Stomach (tissue), 9 donors: Measurements from ENCODE around the gene ANKRD65. TPM values are rescaled to one million over a fixed set of nuclear protein-coding genes. Genes with fewer than 3 reads are reported as not detected.

Experiments
- DNase-seq, 2 donors: peaks; one replicate each; pipeline versions ENCODE4 v3.0.0 to v3.0.0-alpha.2; 2013 to 2019
- H3K27ac ChIP-seq, 5 donors: fragments of 200-600 bp in 4 of 5; sonication (generic) in 4 of 5; one replicate each; pipeline ENCODE4 v1.5.1; 2013 to 2019; ENCODE audit warnings: mild to moderate bottlenecking in 1 of 5, moderate library complexity in 1 of 5
- H3K27me3 ChIP-seq, 3 donors: fragments of 200-600 bp; sonication (generic); one replicate each; pipeline ENCODE4 v1.5.1; 2017 to 2019; ENCODE audit warnings: mixed run types in 1 of 3
- H3K36me3 ChIP-seq, 4 donors: fragments of 200-600 bp; sonication (generic); 1 replicate in 3 of 4; 2 replicates in 1 of 4; pipeline ENCODE4 v1.5.1; 2016 to 2019
- H3K4me1 ChIP-seq, 4 donors: fragments of 200-600 bp; sonication (generic); one replicate each; pipeline ENCODE4 v1.5.1; 2016 to 2019
- H3K4me3 ChIP-seq, 4 donors: fragments of 200-600 bp; sonication (generic) in 3 of 4; one replicate each; pipeline ENCODE4 v1.5.1; 2016 to 2019; ENCODE audit warnings: mild to moderate bottlenecking in 1 of 4
- H3K9me3 ChIP-seq, 4 donors: fragments of 200-600 bp; sonication (generic); one replicate each; pipeline ENCODE4 v1.5.1; 2016 to 2019
- CTCF ChIP-seq, 7 experiments: fragments of 450-650 bp in 4 of 7; fragments of 200-600 bp in 3 of 7; sonication (generic) in 3 of 7; IDR thresholded peaks; one replicate each; pipeline ENCODE4 v1.5.1; 2016 to 2019; ENCODE audit warnings: antibody characterized with exemption in 7 of 7, control low read depth in 2 of 7, mild to moderate bottlenecking in 1 of 7
- EP300 ChIP-seq: sonication (generic); formaldehyde crosslinking; IDR thresholded peaks from one replicate; pipeline ENCODE4 v1.6.1; 2017; ENCODE audit warnings: antibody characterized with exemption
- POLR2A ChIP-seq, 4 donors: fragments of 450-650 bp; IDR thresholded peaks; one replicate each; pipeline ENCODE4 v1.6.1; 2016; ENCODE audit warnings: antibody characterized with exemption in 4 of 4, control low read depth in 2 of 4, mild to moderate bottlenecking in 1 of 4, moderate library complexity in 1 of 4
- POLR2AphosphoS5 ChIP-seq, 3 donors: sonication (generic); formaldehyde crosslinking; IDR thresholded peaks; one replicate each; pipeline ENCODE4 v1.6.1; 2016; ENCODE audit warnings: antibody characterized with exemption in 3 of 3
- WGBS, 5 donors: extraction: QIAGEN DNeasy Blood & Tissue Kit in 3 of 5; methylation state at CpG; one replicate each; pipeline versions ENCODE4 v1.1.5 to v1.1.7; 2013 to 2018; 5-methylcytosine and 5-hydroxymethylcytosine counted together
- intact Hi-C: fragments of 100-400 bp; cut with DNase I; formaldehyde crosslinking; loops from one replicate; pipeline ENCODE4 v1.15.1; 2023; ENCODE audit warnings: low total_unique reads
- polyA plus RNA-seq, 3 donors: library from polyadenylated mRNA; stranded (reverse); fragments of 200-250 nt; gene quantifications; one replicate each; pipeline ENCODE4 v1.2.3, GENCODE V29; 2013
- total RNA-seq, 5 donors: library from RNA; depleted of rRNA; stranded (reverse); fragments of >200 nt; gene quantifications; one replicate each; pipeline versions ENCODE4 v1.1.0 to v1.2.3, GENCODE V29; 2014 to 2016
- donor health status: healthy with polysubstance abuse.
- donor health status: Bipolar disorder and iron deficiency.
- donor health status: healthy.

ANKRD65 gene
- total and polyA plus RNA-seq, 8 donors, result 0.89 to 13.6 (median 8.7) TPM; not detected in 1

- H3K27ac ChIP-seq, result peak overlapping the region in 4 of 5 donors; percentile 14 to 83 (median 50)
- peak overlapping the region; percentile 38 to 52 (median 48) for H3K4me3 ChIP-seq
- WGBS, 5 donors, result 9 to 51% (median 11%) methylated on average over 19 to 66 of the region's 66 CpGs
- intact Hi-C loops, result no loop called here
- peak in 1 of 2 donors; percentile 73 for DNase-seq
- H3K27me3 ChIP-seq, result peaks cover 0 to 29% (median 4%) of the 10 kb centered on the region in 3 donors
- no peaks in the 10 kb centered on the region for H3K9me3 ChIP-seq
- H3K4me1 ChIP-seq, result peaks cover 34 to 51% (median 43%) of the 10 kb centered on the region in 4 donors
- no peak for TF ChIP-seq CTCF (IDR thresholded peaks at IDR 0.05)
- TF ChIP-seq POLR2AphosphoS5 (IDR thresholded peaks at IDR 0.05), result no peak
- TF ChIP-seq EP300, result no peak
- no peak for TF ChIP-seq POLR2A (IDR thresholded peaks at IDR 0.05)
- no peaks in the 10 kb centered on the region for H3K36me3 ChIP-seq
Measured at GRCh38 chr1:1427106-1427819, 6.2 kb upstream of the ANKRD65 start.

GRCh38 chr1:1426496-1427105, 5.5 kb upstream of the ANKRD65 start:
- peak in 1 of 2 donors; percentile 16 for DNase-seq
- H3K4me3 ChIP-seq, result no peak overlapping the region
- peaks cover 27 to 47% (median 37%) of the 10 kb centered on the region in 4 donors for H3K4me1 ChIP-seq
- intact Hi-C loops, result no loop called here
- peaks cover 0 to 30% (median 4%) of the 10 kb centered on the region in 3 donors for H3K27me3 ChIP-seq
- no peaks in the 10 kb centered on the region for H3K9me3 ChIP-seq
- 27 to 60% (median 36%) methylated on average over 17 to 19 of the region's 19 CpGs for WGBS, 5 donors
- H3K36me3 ChIP-seq, result no peaks in the 10 kb centered on the region
- TF ChIP-seq CTCF (IDR thresholded peaks at IDR 0.05), result no peak
- peak overlapping the region in 3 of 5 donors; percentile 19 to 83 (median 39) for H3K27ac ChIP-seq

- peak overlapping the region in 3 of 5 donors; percentile 19 to 83 (median 39) for H3K27ac ChIP-seq
- no peaks in the 10 kb centered on the region for H3K36me3 ChIP-seq
- peaks cover 21 to 47% (median 36%) of the 10 kb centered on the region in 4 donors for H3K4me1 ChIP-seq
- intact Hi-C loops, result no loop called here
- H3K27me3 ChIP-seq, result peaks cover 0 to 35% (median 4%) of the 10 kb centered on the region in 3 donors
- 41 to 46% (median 42%) methylated on average over 4 to 33 of the region's 33 CpGs for WGBS, 5 donors
- peak in 1 of 2 donors; percentile 30 for DNase-seq
- no peaks in the 10 kb centered on the region for H3K9me3 ChIP-seq
- no peak overlapping the region for H3K4me3 ChIP-seq
- TF ChIP-seq POLR2A (IDR thresholded peaks at IDR 0.05), result no peak
- no peak for TF ChIP-seq EP300
- no peak for TF ChIP-seq POLR2AphosphoS5 (IDR thresholded peaks at IDR 0.05)
- TF ChIP-seq CTCF (IDR thresholded peaks at IDR 0.05), result no peak
Measured at GRCh38 chr1:1425753-1426495, 4.8 kb upstream of the ANKRD65 start.

GRCh38 chr1:1425426-1425752, 4.3 kb upstream of the ANKRD65 start:
- DNase-seq, result no peak
- H3K9me3 ChIP-seq, result no peaks in the 10 kb centered on the region
- peaks cover 20 to 47% (median 36%) of the 10 kb centered on the region in 4 donors for H3K4me1 ChIP-seq
- H3K4me3 ChIP-seq, result no peak overlapping the region
- intact Hi-C loops, result no loop called here
- H3K36me3 ChIP-seq, result no peaks in the 10 kb centered on the region
- H3K27ac ChIP-seq, result no peak overlapping the region
- TF ChIP-seq CTCF (IDR thresholded peaks at IDR 0.05) (no peak), POLR2A (IDR thresholded peaks at IDR 0.05) (no peak), POLR2AphosphoS5 (IDR thresholded peaks at IDR 0.05) (no peak), EP300 (no peak)
- WGBS, 5 donors, result 72 to 86% (median 85%) methylated on average over 6 to 12 of the region's 12 CpGs
- peaks cover 0 to 40% (median 4%) of the 10 kb centered on the region in 3 donors for H3K27me3 ChIP-seq
